HuH-7 (cell line): ENCODE data around the gene PPP1R12B.
"Not testable (repeated sequence)": the region's sequence is repeated elsewhere in the genome, so short reads cannot be mapped to it uniquely, and the experiment has no call there.

ENCODE experiments used
- DNase-seq: peaks from one replicate; pipeline ENCODE4 v3.0.0; 2011; ENCODE audit warnings: low spot score

Gene PPP1R12B

GRCh38 chr1:202530686-202531085, 182.2 kb downstream of the PPP1R12B start:
- DNase-seq = not testable (repeated sequence)

- DNase-seq = no peak
Observed at GRCh38 chr1:202531472-202531811, 182.9 kb downstream of the PPP1R12B start.

- not testable (repeated sequence) for DNase-seq
Observed at GRCh38 chr1:202531812-202532616, 183.5 kb downstream of the PPP1R12B start.

- not testable (repeated sequence) for DNase-seq
Observed at GRCh38 chr1:202539166-202539574, 190.7 kb downstream of the PPP1R12B start.

GRCh38 chr1:202539583-202539982, 191.1 kb downstream of the PPP1R12B start:
- DNase-seq = not testable (repeated sequence)

- DNase-seq = no peak
Observed at GRCh38 chr1:202540014-202540413, 191.5 kb downstream of the PPP1R12B start.

- DNase-seq = no peak
Observed at GRCh38 chr1:202540448-202540847, 191.9 kb downstream of the PPP1R12B start.

- DNase-seq = not testable (repeated sequence)
Observed at GRCh38 chr1:202540858-202541257, 192.4 kb downstream of the PPP1R12B start.

- DNase-seq = not testable (repeated sequence)
Observed at GRCh38 chr1:202542415-202542814, 193.9 kb downstream of the PPP1R12B start.

GRCh38 chr1:202543537-202543936, 195.0 kb downstream of the PPP1R12B start:
- not testable (repeated sequence) for DNase-seq

- DNase-seq = not testable (repeated sequence)
Observed at GRCh38 chr1:202544766-202545449, 196.4 kb downstream of the PPP1R12B start.

- not testable (repeated sequence) for DNase-seq
Observed at GRCh38 chr1:202545647-202546303, 197.3 kb downstream of the PPP1R12B start.

- not testable (repeated sequence) for DNase-seq
Observed at GRCh38 chr1:202546377-202546776, 197.9 kb downstream of the PPP1R12B start.

GRCh38 chr1:202546796-202547195, 198.3 kb downstream of the PPP1R12B start:
- not testable (repeated sequence) for DNase-seq

- no peak for DNase-seq
Observed at GRCh38 chr1:202547215-202547614, 198.7 kb downstream of the PPP1R12B start.

- DNase-seq = not testable (repeated sequence)
Observed at GRCh38 chr1:202550088-202550487, 201.6 kb downstream of the PPP1R12B start.

GRCh38 chr1:202551683-202552082, 203.2 kb downstream of the PPP1R12B start:
- no peak for DNase-seq

GRCh38 chr1:202552615-202553014, 204.1 kb downstream of the PPP1R12B start:
- not testable (repeated sequence) for DNase-seq

GRCh38 chr1:202553078-202553477, 204.6 kb downstream of the PPP1R12B start:
- DNase-seq = not testable (repeated sequence)

GRCh38 chr1:202553560-202554038, 205.1 kb downstream of the PPP1R12B start:
- no peak for DNase-seq

GRCh38 chr1:202554619-202555018, 206.1 kb downstream of the PPP1R12B start:
- not testable (repeated sequence) for DNase-seq

- DNase-seq = not testable (repeated sequence)
Observed at GRCh38 chr1:202556037-202556436, 207.5 kb downstream of the PPP1R12B start.
